ENCODE data around the gene INSL4. TPM values are rescaled to one million over a fixed set of nuclear protein-coding genes. Genes with fewer than 3 reads are reported as not detected.
A peak's percentile ranks its signal among the peaks of the same experiment; 100 is the strongest.

Gene INSL4
- total and polyA plus RNA-seq, 2 of the 4 experiments (the other 2 are of a cell fraction): 0.03 TPM; not detected in 1

DNA sequence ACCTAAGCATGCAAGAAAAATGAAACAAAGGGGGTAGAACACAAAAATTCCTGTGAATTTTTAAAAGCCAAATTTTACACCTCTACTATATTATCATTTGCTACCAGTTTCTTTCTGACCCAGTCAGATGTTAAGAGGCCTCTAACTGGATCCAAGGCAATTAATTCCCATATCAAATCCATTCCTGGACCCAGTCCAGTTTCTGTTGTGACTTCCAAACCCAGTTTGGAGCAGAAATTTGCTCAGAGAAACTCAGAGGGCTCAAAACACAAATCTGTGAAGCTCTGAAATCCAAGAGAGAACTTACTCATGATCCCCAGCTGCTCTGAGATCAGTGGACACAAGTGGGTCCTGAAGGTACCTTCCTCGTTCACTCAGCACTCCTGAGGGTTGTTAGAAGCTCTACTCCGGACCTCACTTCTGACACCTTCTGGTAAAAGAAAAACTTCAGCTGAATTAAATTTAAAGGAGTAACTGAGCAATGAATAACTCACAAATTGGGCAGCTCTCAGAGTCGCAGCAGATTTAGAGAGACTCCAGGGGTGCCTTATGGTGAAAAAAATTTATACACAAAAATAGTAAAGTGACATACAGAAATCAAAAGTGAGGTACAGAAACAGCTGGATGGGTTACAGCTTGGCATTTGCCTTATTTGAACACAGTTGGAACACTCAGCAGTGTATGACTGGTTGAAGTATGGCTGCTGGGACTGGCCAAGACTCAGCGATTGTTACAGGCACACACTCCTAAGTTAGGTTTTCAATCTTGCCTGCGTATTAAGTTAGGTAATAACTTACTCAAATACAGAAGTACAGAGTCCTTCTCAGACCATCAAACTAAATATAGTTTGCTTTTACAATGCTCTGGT lies 32.4 kb downstream of the INSL4 start:
- H2AK5ac ChIP-seq (ENCODE audit: low read depth, low read length): no peak overlapping the region
- H4K8ac ChIP-seq (ENCODE audit: low read depth in 2 of 2, low read length in 2 of 2): no peak overlapping the region
- dilution Hi-C loops (cut with HindIII; ENCODE audit: low sequenced_read_pairs, unreplicated experiment): no loop called here
- no peak overlapping the region for H3K4me3 ChIP-seq (ENCODE audit: insufficient read depth, low read depth, low read length)
- in situ Hi-C loops (cut with MboI; ENCODE audit: low sequenced_read_pairs): no loop called here
- no peaks in the 10 kb centered on the region for H3K9me3 ChIP-seq (ENCODE audit: control insufficient read depth, insufficient read depth, low read length)
- ChIA-PET POLR2A (ENCODE audit: unreplicated experiment) (no interaction called here), CTCF (no interaction called here)
- DNase-seq: no peak
- H3K9me1 ChIP-seq (ENCODE audit: insufficient read depth, low read length): peaks cover 6% of the 10 kb centered on the region
- H3K56ac ChIP-seq (ENCODE audit: extremely low read depth, insufficient read depth, low read length): no peak overlapping the region
- H3K14ac ChIP-seq (replicated peaks; ENCODE audit: low read depth, low read length): no peak overlapping the region
- H2BK120ac ChIP-seq (ENCODE audit: low read depth, low read length): no peak overlapping the region
- H4K20me1 ChIP-seq (ENCODE audit: insufficient read depth, low read length): no peaks in the 10 kb centered on the region
- H3K4me1 ChIP-seq (ENCODE audit: control insufficient read depth, insufficient read depth, low read length): no peaks in the 10 kb centered on the region
- H3K27ac ChIP-seq (ENCODE audit: insufficient read depth, low read length): no peak overlapping the region
- no peak overlapping the region for H3K18ac ChIP-seq (ENCODE audit: low read depth, low read length)
- H3K4me2 ChIP-seq (ENCODE audit: low read depth, low read length): no peak overlapping the region
- no peak overlapping the region for H3K9ac ChIP-seq (ENCODE audit: low read depth, low read length)
- no TSS peak for BruUV-seq (replicated peaks)
- H2AFZ ChIP-seq (replicated peaks; ENCODE audit: low read length, poor library complexity): no peak overlapping the region
- no peak overlapping the region for H2BK20ac ChIP-seq (ENCODE audit: low read depth, low read length)
- intact Hi-C loops (cut with micrococcal nuclease): no loop called here
- no peaks in the 10 kb centered on the region for H3K27me3 ChIP-seq (ENCODE audit: control insufficient read depth, insufficient read depth, low read length)
- H2BK15ac ChIP-seq (ENCODE audit: low read depth, low read length): no peak overlapping the region
- no peak overlapping the region for H4K5ac ChIP-seq (ENCODE audit: low read depth, low read length)
- H4K91ac ChIP-seq (ENCODE audit: insufficient read depth, low read depth, low read length): no peak overlapping the region
- H3K36me3 ChIP-seq (ENCODE audit: control insufficient read depth, insufficient read depth, low read length): no peaks in the 10 kb centered on the region
- no peak for TF ChIP-seq SMC3 (IDR thresholded peaks at IDR 0.05; ENCODE audit: low read depth, low read length)
- TF ChIP-seq, protein P1, sequence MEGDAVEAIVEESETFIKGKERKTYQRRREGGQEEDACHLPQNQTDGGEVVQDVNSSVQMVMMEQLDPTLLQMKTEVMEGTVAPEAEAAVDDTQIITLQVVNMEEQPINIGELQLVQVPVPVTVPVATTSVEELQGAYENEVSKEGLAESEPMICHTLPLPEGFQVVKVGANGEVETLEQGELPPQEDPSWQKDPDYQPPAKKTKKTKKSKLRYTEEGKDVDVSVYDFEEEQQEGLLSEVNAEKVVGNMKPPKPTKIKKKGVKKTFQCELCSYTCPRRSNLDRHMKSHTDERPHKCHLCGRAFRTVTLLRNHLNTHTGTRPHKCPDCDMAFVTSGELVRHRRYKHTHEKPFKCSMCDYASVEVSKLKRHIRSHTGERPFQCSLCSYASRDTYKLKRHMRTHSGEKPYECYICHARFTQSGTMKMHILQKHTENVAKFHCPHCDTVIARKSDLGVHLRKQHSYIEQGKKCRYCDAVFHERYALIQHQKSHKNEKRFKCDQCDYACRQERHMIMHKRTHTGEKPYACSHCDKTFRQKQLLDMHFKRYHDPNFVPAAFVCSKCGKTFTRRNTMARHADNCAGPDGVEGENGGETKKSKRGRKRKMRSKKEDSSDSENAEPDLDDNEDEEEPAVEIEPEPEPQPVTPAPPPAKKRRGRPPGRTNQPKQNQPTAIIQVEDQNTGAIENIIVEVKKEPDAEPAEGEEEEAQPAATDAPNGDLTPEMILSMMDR (conservative IDR thresholded peaks at IDR 0.05; ENCODE audit: low read depth, low read length): 0 out of 2 replicates have a peak, but pooled peaks have one; percentile 5
- no peak overlapping the region for H3K4ac ChIP-seq (ENCODE audit: low read depth, low read length)
- no peaks in the 10 kb centered on the region for H3K79me1 ChIP-seq (ENCODE audit: low read depth in 1 of 2, low read length in 2 of 2)
- H2AK9ac ChIP-seq (replicated peaks; ENCODE audit: low read depth, low read length, poor library complexity): no peak overlapping the region
- WGBS, 2 experiments (ENCODE audit: extremely low coverage in 2 of 2, insufficient read length in 1 of 2): no CpG with 5 or more reads among the region's 5 CpGs
- no peak overlapping the region for H3K23ac ChIP-seq (ENCODE audit: low read depth, low read length)
- H2BK5ac ChIP-seq (ENCODE audit: low read depth, low read length, poor library complexity, severe bottlenecking): no peak overlapping the region
- ATAC-seq (ENCODE audit: low read depth): no peak
